Measurements from ENCODE around the gene ACOX2. TPM values are rescaled to one million over a fixed set of nuclear protein-coding genes. Genes with fewer than 3 reads are reported as not detected.
"Not testable (repeated sequence)": the region's sequence is repeated elsewhere in the genome, so short reads cannot be mapped to it uniquely, and the experiment has no call there.

The ACOX2 gene
- total RNA-seq, 1 experiment from 2014 or later = 0.85 TPM

DNA sequence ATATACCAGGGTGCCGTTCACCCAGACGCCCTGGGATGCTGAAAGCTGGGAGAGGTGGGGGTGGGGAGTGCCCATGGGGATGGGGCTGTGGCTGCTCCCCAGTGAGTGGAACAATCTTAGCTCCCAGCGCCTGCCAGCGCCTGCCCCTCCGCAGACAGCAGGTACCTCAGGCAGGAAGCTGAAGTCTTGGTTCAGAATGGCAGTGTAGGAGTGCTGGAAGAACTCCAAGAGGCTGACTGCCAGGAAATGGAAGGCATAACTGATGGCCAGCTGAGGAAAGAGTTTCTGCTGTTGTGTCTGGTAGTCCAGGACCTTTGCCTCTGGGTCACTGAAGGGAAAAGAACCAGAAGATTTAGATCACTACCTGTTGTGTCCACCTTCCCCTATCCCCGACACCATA is 8.4 kb downstream of the ACOX2 start:
- Histone ChIP-seq H4K91ac (ENCODE audit: insufficient read length, low read depth, low read length) (no peak overlapping the region), H2BK20ac (ENCODE audit: low read depth, low read length, poor library complexity, severe bottlenecking) (no peak overlapping the region), H3K9me3 (ENCODE audit: control insufficient read depth, low read depth, low read length) (no peaks in the 10 kb centered on the region), H2BK15ac (ENCODE audit: low read depth, low read length) (no peak overlapping the region), H4K8ac (replicated peaks; ENCODE audit: insufficient read length, low read depth, low read length) (no peak overlapping the region), H2AFZ (ENCODE audit: low read length) (no peak overlapping the region), H3K23ac (ENCODE audit: insufficient read length, low read depth, low read length) (no peak overlapping the region), H3K18ac (ENCODE audit: insufficient read length, low read depth, low read length) (no peak overlapping the region), H2BK120ac (ENCODE audit: low read depth, low read length, poor library complexity, severe bottlenecking) (no peak overlapping the region), H3K23me2 (ENCODE audit: insufficient read length, low read depth, low read length, poor library complexity, severe bottlenecking) (no peaks in the 10 kb centered on the region), H3K14ac (ENCODE audit: insufficient read depth, low read length) (no peak overlapping the region), H3K79me2 (ENCODE audit: insufficient read depth, low read length) (no peaks in the 10 kb centered on the region), H3K79me1 (ENCODE audit: insufficient read depth, low read depth, low read length, poor library complexity, severe bottlenecking) (no peaks in the 10 kb centered on the region), H3K4ac (ENCODE audit: low read depth, low read length) (no peak overlapping the region), H3K9ac (ENCODE audit: extremely low read depth, insufficient read length, low read length) (no peak overlapping the region), H2AK5ac (ENCODE audit: insufficient read length, low read length) (no peak overlapping the region), H3K56ac (ENCODE audit: insufficient read length, low read depth, low read length) (no peak overlapping the region), H4K20me1 (ENCODE audit: control insufficient read depth, insufficient read depth, insufficient read length) (no peaks in the 10 kb centered on the region), H2BK12ac (ENCODE audit: insufficient read length, low read depth, low read length) (no peak overlapping the region), H3T11ph (ENCODE audit: low read length) (no peak overlapping the region), H3K27me3 (ENCODE audit: insufficient read depth, low read length) (no peaks in the 10 kb centered on the region), H2BK5ac (ENCODE audit: insufficient read length, low read length) (no peak overlapping the region), H3K27ac (ENCODE audit: insufficient read length, low read depth, low read length) (no peak overlapping the region), H3K4me2 (ENCODE audit: insufficient read depth, insufficient read length, low read length) (no peak overlapping the region), H3K4me1 (ENCODE audit: insufficient read depth, low read length) (no peaks in the 10 kb centered on the region; the same call in 1 of the 2 replicates), H4K5ac (ENCODE audit: insufficient read length, low read depth, low read length) (no peak overlapping the region)
- Mint-ChIP-seq H3K4me1 (peaks cover 26 to 42% of the 10 kb centered on the region in 2 experiments), H3K9me3 (peaks cover 2 to 4% of the 10 kb centered on the region in 2 experiments; a peak in 4 of 5 replicates), H3K27me3 (ENCODE audit: low read depth) (no peaks in the 10 kb centered on the region), H3K36me3 (ENCODE audit: insufficient read depth in 1 of 3, low read depth in 3 of 3) (peaks cover 0 to 4% (median 0%) of the 10 kb centered on the region in 3 experiments; a peak in 2 of 7 replicates), H3K4me3 (no peak overlapping the region), H3K27ac (peak overlapping the region in 1 of 3 experiments; percentile 85; a peak in 1 of 7 replicates)
- no peak for DNase-seq
- WGBS (ENCODE audit: extremely low coverage, insufficient read length, low lambda C conversion rate) = no CpG with 5 or more reads among the region's 6 CpGs
- TF ChIP-seq, protein P1, sequence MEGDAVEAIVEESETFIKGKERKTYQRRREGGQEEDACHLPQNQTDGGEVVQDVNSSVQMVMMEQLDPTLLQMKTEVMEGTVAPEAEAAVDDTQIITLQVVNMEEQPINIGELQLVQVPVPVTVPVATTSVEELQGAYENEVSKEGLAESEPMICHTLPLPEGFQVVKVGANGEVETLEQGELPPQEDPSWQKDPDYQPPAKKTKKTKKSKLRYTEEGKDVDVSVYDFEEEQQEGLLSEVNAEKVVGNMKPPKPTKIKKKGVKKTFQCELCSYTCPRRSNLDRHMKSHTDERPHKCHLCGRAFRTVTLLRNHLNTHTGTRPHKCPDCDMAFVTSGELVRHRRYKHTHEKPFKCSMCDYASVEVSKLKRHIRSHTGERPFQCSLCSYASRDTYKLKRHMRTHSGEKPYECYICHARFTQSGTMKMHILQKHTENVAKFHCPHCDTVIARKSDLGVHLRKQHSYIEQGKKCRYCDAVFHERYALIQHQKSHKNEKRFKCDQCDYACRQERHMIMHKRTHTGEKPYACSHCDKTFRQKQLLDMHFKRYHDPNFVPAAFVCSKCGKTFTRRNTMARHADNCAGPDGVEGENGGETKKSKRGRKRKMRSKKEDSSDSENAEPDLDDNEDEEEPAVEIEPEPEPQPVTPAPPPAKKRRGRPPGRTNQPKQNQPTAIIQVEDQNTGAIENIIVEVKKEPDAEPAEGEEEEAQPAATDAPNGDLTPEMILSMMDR (conservative IDR thresholded peaks at IDR 0.05) = no peak

DNA sequence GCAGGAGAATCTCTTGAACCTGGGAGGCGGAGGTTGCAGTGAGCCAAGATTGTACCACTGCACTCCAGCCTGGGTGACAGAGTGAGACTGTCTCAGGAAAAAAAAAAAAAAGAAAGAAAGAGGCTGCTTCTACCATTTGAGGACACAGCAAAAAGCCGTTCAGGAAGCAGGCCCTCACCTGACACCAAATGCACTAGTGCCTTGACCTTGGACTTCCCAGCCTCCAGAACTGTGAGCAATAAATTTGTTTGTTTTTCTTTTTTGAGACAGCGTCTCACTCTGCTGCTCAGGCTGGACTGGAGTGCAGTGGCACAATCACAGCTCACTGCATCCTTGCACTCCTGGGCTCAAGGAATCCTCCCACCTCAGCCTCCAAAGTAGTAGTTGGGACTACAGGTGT is 9.6 kb downstream of the ACOX2 start:
- not testable (repeated sequence) for H3K9me3 ChIP-seq (ENCODE audit: control insufficient read depth, low read depth, low read length); H3K9ac ChIP-seq (ENCODE audit: extremely low read depth, insufficient read length, low read length); H2BK5ac ChIP-seq (ENCODE audit: insufficient read length, low read length); DNase-seq; H2BK20ac ChIP-seq (ENCODE audit: low read depth, low read length, poor library complexity, severe bottlenecking); H3K4me1 ChIP-seq (ENCODE audit: insufficient read depth, low read length); H3K9me3 Mint-ChIP-seq; H3K14ac ChIP-seq (ENCODE audit: insufficient read depth, low read length); H3K4me2 ChIP-seq (ENCODE audit: insufficient read depth, insufficient read length, low read length); H4K20me1 ChIP-seq (ENCODE audit: control insufficient read depth, insufficient read depth, insufficient read length); H2AK5ac ChIP-seq (ENCODE audit: insufficient read length, low read length); H2AFZ ChIP-seq (ENCODE audit: low read length); H3K56ac ChIP-seq (ENCODE audit: insufficient read length, low read depth, low read length); H2BK15ac ChIP-seq (ENCODE audit: low read depth, low read length); H4K91ac ChIP-seq (ENCODE audit: insufficient read length, low read depth, low read length); H3K36me3 Mint-ChIP-seq (ENCODE audit: insufficient read depth in 1 of 3, low read depth in 3 of 3); H3K79me2 ChIP-seq (ENCODE audit: insufficient read depth, low read length); H3K27me3 ChIP-seq (ENCODE audit: insufficient read depth, low read length); H2BK12ac ChIP-seq (ENCODE audit: insufficient read length, low read depth, low read length); H3K4me3 Mint-ChIP-seq; H3K18ac ChIP-seq (ENCODE audit: insufficient read length, low read depth, low read length); H4K8ac ChIP-seq (replicated peaks; ENCODE audit: insufficient read length, low read depth, low read length); H2BK120ac ChIP-seq (ENCODE audit: low read depth, low read length, poor library complexity, severe bottlenecking); H3T11ph ChIP-seq (ENCODE audit: low read length); H3K27me3 Mint-ChIP-seq (ENCODE audit: low read depth); H3K27ac ChIP-seq (ENCODE audit: insufficient read length, low read depth, low read length); H4K5ac ChIP-seq (ENCODE audit: insufficient read length, low read depth, low read length); H3K23me2 ChIP-seq (ENCODE audit: insufficient read length, low read depth, low read length, poor library complexity, severe bottlenecking); H3K23ac ChIP-seq (ENCODE audit: insufficient read length, low read depth, low read length); H3K79me1 ChIP-seq (ENCODE audit: insufficient read depth, low read depth, low read length, poor library complexity, severe bottlenecking); H3K4ac ChIP-seq (ENCODE audit: low read depth, low read length); H3K27ac Mint-ChIP-seq
- H3K4me1 Mint-ChIP-seq = peaks cover 29 to 43% of the 10 kb centered on the region in 2 experiments
- no CpG with 5 or more reads among the region's 3 CpGs for WGBS (ENCODE audit: extremely low coverage, insufficient read length, low lambda C conversion rate)
